Measurements from ENCODE around the gene RPS18.

RPS18 gene

DNA sequence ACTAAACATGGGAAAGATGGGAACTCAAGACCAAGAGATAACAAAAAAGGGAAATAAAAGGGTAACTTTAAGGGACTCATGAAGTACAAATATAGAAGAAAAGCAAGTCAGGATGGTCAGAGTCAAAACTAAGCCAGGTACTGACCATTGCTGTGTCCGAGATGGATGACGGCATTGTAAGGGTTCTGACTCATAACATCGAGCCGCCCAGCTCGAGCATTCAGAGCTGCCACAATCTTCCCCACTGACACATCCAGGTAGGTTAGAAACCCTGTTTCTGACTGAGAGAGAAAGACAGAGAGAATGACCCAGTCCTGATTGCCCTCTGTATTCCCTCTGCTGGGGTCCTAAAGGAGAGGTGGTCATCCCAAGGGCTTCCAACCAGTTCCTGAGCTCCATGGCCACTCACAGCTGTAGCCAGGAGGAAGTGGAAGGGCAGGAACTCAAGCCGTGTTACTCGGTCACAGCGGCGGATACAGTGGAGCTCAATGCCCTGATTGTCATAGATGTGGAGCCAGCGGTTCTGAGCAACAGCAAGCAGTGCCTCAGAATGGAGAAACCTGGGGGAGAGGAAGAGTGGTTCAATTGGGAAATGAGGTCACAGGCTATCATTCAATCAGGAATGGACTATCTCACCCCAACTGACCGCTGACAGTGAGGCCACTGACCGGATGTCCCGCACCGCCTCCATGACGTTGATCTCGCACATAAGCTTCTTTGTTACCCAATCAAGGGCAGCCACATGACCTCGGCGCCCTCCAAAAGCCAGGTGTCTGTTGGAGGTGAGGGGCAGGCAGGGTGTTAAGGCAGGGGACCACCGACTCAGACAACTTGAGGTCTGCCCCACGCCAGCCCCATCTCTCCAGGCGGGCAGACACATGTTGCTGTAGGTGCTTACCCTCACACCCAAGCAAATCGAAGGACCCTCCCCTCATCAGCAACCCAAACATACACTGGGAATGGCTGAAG is 15.4 kb downstream of the RPS18 start:
- H3K4me3 ChIP-seq (replicated peaks; ENCODE audit: low read depth, low read length) = peak overlapping the region; percentile 77
- no peak for DNase-seq (ENCODE audit: extremely low read depth, low read depth)
- TF ChIP-seq, protein P1, sequence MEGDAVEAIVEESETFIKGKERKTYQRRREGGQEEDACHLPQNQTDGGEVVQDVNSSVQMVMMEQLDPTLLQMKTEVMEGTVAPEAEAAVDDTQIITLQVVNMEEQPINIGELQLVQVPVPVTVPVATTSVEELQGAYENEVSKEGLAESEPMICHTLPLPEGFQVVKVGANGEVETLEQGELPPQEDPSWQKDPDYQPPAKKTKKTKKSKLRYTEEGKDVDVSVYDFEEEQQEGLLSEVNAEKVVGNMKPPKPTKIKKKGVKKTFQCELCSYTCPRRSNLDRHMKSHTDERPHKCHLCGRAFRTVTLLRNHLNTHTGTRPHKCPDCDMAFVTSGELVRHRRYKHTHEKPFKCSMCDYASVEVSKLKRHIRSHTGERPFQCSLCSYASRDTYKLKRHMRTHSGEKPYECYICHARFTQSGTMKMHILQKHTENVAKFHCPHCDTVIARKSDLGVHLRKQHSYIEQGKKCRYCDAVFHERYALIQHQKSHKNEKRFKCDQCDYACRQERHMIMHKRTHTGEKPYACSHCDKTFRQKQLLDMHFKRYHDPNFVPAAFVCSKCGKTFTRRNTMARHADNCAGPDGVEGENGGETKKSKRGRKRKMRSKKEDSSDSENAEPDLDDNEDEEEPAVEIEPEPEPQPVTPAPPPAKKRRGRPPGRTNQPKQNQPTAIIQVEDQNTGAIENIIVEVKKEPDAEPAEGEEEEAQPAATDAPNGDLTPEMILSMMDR (IDR thresholded peaks at IDR 0.05; ENCODE audit: low read depth, low read length, missing control alignments) = no peak

DNA sequence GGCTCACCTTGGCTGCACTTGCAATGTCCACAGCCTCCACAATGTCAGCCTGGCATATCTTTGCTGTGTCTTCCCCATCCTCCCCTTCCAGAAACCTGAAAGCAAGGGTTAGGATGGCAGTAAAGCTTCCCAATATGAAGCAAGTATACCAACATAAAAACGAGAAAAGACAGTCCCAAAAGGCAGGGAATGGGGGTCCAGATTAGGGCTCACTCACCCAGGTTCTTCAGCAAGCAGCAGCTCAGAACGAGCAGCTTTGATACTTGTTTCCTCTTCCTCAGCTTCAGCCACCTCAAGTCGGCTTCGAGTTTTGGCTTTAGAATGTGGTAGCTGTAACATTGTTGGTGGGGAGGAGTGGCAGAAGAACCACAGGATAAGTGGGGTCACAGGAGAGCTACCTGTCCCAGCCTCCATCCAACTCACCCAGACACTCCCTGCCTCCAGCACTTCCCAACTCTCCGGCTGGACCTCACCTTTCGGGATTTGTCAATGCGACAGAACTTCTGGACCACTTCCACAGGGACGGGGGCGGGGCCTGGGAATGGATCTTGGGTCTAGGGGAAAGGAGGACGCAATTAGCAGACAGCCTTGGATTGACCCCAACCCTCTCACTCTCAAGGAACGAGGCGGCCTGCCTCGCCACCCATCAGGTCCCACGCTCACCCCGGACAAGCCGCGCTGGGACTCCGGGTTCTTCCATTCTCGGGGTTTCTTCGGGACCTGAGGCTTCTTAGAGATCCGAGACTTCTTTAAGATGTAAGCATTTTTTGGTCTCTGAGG is 16.5 kb downstream of the RPS18 start:
- no peak for DNase-seq (ENCODE audit: extremely low read depth, low read depth)
- TF ChIP-seq, protein P1 (IDR thresholded peaks at IDR 0.05; ENCODE audit: low read depth, low read length, missing control alignments) = no peak
- H3K4me3 ChIP-seq (replicated peaks; ENCODE audit: low read depth, low read length) = peak overlapping the region; percentile 77

DNA sequence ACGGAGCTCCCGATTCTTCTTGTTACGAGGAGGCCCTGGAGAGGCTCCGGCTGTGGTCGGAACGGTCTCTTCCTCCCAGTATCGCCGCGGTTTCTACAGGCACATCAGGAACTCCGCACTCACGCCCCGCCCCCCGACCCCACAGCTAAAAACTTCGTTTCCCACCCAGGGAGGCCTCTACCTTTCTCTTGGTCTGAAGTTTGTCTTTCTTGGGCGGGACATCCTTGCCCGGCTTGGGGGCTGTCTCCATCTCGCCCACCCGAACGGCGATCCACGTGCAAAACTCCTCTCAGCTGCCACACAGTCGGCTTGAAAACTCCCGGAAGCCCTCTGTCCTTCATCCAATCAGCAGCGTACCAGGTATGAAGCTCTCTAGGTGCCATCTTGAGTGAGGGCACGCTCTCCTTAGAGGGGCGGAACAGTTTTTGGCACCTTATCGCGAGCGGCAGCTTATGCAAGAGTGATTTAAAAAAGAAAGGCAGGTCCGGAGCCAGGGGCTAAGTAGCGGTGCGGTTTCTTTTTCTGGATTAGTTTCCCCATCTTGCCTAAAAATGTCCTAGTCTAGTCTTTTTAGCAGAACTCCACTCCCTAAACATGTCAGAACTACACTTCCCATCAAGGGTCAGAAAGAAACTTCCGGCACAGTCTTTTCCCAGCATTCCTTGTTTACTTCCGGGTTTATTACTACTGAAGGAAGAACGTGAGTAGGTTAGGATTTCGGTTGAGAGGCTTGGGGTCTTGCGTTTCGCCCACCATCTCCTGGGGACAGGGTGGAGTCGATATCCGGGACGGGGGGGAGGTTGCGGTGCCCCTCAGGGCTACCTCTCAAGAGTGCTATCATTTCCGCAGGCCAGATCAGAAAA is 17.3 kb downstream of the RPS18 start, which contains the start of the genes PFDN6 and WDR46:
TSS of gene PFDN6 (plus strand) at position 681 of the 863 bp plus-strand sequence. CDS start 256 bp downstream, outside the sequence.
TSS of gene WDR46 (minus strand) at position 319 of the 863 bp plus-strand sequence. CDS start at position 250, 69 bp downstream.
- DNase-seq (ENCODE audit: extremely low read depth, low read depth) = peak; percentile 73
- H3K4me3 ChIP-seq (replicated peaks; ENCODE audit: low read depth, low read length) = peak within 1 kb of the TSS; percentile 77
- TF ChIP-seq, protein P1 (IDR thresholded peaks at IDR 0.05; ENCODE audit: low read depth, low read length, missing control alignments) = no peak

DNA sequence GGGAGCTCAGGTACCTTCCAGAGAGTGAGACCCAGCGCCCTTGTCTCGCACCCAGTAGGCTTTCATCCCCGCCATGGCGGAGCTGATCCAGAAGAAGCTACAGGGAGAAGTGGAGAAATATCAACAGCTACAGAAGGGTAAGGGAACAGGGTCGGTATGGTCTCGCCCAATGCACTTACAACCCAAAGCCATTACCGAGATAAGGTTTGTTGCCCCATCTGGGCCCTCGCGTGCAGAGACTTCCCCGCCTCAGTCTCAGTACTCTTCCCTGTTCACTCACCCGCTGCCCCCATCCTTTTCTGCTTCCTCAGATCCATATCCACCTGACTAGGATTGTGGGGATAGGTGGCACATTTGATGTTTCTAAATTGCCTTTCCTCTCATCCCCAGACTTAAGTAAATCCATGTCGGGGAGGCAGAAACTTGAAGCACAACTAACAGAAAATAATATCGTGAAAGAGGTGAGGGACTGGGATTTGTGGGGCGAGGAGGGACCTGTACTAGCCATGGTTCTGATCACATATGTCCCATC is 18.0 kb downstream of the RPS18 start:
- no peak for DNase-seq (ENCODE audit: extremely low read depth, low read depth)
- peak overlapping the region; percentile 77 for H3K4me3 ChIP-seq (replicated peaks; ENCODE audit: low read depth, low read length)
- TF ChIP-seq, protein P1 (IDR thresholded peaks at IDR 0.05; ENCODE audit: low read depth, low read length, missing control alignments) = no peak

DNA sequence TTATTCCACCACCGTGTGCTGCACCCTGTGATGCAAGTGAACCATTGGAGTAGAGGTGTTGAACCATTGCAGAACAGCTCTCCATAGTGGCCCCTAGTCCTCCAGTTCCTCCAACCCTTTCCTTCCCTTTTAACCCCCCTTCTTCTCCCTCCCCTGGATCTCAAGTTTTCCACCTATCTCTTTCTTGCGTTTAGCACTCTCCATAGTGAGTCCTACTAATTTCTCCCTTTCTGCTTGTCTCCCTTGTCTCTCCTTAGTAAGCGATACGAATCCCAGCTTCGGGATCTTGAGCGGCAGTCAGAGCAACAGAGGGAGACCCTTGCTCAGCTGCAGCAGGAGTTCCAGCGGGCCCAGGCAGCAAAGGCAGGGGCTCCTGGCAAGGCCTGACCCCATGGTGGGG is 18.6 kb downstream of the RPS18 start:
- TF ChIP-seq, protein P1 (IDR thresholded peaks at IDR 0.05; ENCODE audit: low read depth, low read length, missing control alignments) = no peak
- no peak for DNase-seq (ENCODE audit: extremely low read depth, low read depth)
- peak overlapping the region; percentile 77 for H3K4me3 ChIP-seq (replicated peaks; ENCODE audit: low read depth, low read length)
